Vagina (tissue), 2 donors: ENCODE results near the gene NOC4L. TPM values are rescaled to one million over a fixed set of nuclear protein-coding genes. Genes with fewer than 3 reads are reported as not detected.

ENCODE experiments used
- DNase-seq, 2 donors: peaks; one replicate each; pipeline ENCODE4 v3.0.0-alpha.2; 2017; ENCODE audit errors: extremely low spot score in 2 of 2
- H3K27ac ChIP-seq: fragments of 200-600 bp; sonication (generic); one replicate; pipeline ENCODE4 v1.5.1; 2019
- H3K27me3 ChIP-seq: fragments of 200-600 bp; sonication (generic); one replicate; pipeline ENCODE4 v1.5.1; 2019
- H3K36me3 ChIP-seq, 2 donors: fragments of 200-600 bp; sonication (generic); one replicate each; pipeline ENCODE4 v1.5.1; 2017 to 2019
- H3K4me1 ChIP-seq: fragments of 200-600 bp; sonication (generic); one replicate; pipeline ENCODE4 v1.5.1; 2019
- H3K4me3 ChIP-seq, 2 donors: fragments of 200-600 bp; sonication (generic); 1 replicate in 1 of 2; 2 replicates in 1 of 2; pipeline ENCODE4 v1.5.1; 2016 to 2019
- H3K9me3 ChIP-seq: fragments of 200-600 bp; sonication (generic); one replicate; pipeline ENCODE4 v1.5.1; 2019
- CTCF ChIP-seq, 3 experiments: fragments of 450-650 bp in 2 of 3; fragments of 200-600 bp in 1 of 3; sonication (generic) in 1 of 3; IDR thresholded peaks; one replicate each; pipeline ENCODE4 v1.5.1; 2017 to 2019; ENCODE audit warnings: antibody characterized with exemption in 3 of 3, mild to moderate bottlenecking in 2 of 3, moderate library complexity in 2 of 3
- POLR2A ChIP-seq, 2 donors: fragments of 450-650 bp; IDR thresholded peaks; one replicate each; pipeline ENCODE4 v1.6.1; 2017; ENCODE audit warnings: antibody characterized with exemption in 2 of 2, mild to moderate bottlenecking in 2 of 2, moderate library complexity in 2 of 2
- POLR2AphosphoS5 ChIP-seq, 2 donors: sonication (generic); formaldehyde crosslinking; IDR thresholded peaks; one replicate each; pipeline ENCODE4 v1.9.0; 2017; ENCODE audit warnings: antibody characterized with exemption in 2 of 2, mild to moderate bottlenecking in 2 of 2, low read depth in 1 of 2; ENCODE audit not compliant: insufficient read depth in 1 of 2
- intact Hi-C: fragments of 100-400 bp; cut with DNase I; formaldehyde crosslinking; loops from one replicate; pipeline ENCODE4 v1.15.1; 2023
- total RNA-seq: library from RNA; depleted of rRNA; stranded (reverse); fragments of >200 nt; gene quantifications from one replicate; pipeline ENCODE4 v1.2.3, GENCODE V29; 2016

Gene NOC4L
- total RNA-seq, 1 donor from 2014 or later: 13.0 TPM

DNA sequence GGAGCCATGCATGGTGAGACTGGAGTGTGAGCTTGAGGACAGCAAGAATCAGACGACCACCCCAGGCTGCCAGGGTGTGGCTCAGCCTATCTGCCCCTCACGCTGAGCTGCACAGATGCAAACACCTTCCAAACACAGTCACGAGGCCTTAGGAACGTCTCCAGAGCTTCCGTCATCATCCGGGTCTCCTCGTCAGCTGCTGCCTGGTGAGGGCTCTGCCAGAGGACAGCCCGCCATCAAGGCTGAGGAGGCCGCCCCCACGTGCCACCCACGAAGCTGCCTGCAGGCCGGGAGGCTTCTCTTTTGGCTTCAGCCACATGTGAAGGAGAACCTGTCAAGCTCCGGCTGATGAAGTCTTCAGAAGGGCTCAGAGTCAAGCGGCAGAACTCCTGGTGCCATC lies 13.6 kb upstream of the NOC4L start:
- intact Hi-C loops: no loop called here
- no peak for TF ChIP-seq POLR2AphosphoS5 (IDR thresholded peaks at IDR 0.05; ENCODE audit: insufficient read depth in 1 of 2, low read depth in 1 of 2)
- TF ChIP-seq POLR2A (IDR thresholded peaks at IDR 0.05): no peak
- TF ChIP-seq CTCF (IDR thresholded peaks at IDR 0.05): no peak
- DNase-seq: no peak

DNA sequence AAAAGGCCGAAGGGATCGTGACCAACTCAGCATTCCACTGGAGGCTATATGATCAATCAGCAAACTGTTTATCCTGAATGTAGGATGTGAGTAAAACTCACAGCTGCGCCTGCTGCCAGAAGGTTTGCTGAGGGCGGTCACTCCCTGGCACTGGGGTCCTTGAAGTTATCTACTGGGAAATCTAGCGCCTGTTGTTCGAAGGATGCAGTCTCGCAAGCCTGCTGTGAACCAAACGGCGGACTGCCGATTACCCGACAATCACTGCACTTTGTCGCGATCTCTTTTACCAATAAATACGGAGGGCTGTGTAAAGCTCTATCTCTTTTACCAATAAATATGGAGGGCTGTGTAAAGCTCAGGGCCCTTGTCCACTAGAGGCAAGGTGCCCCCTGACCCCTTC lies 13.0 kb upstream of the NOC4L start:
- DNase-seq: no peak
- peaks cover 0 to 23% of the 10 kb centered on the region in 2 donors for H3K36me3 ChIP-seq
- no peak overlapping the region for H3K4me3 ChIP-seq
- H3K9me3 ChIP-seq: no peaks in the 10 kb centered on the region
- TF ChIP-seq POLR2AphosphoS5 (IDR thresholded peaks at IDR 0.05; ENCODE audit: insufficient read depth in 1 of 2, low read depth in 1 of 2) (no peak), POLR2A (IDR thresholded peaks at IDR 0.05) (no peak), CTCF (IDR thresholded peaks at IDR 0.05) (no peak)
- no peaks in the 10 kb centered on the region for H3K27me3 ChIP-seq
- no peaks in the 10 kb centered on the region for H3K4me1 ChIP-seq
- intact Hi-C loops: no loop called here
- no peak overlapping the region for H3K27ac ChIP-seq

More for the DNA sequence above, 13.6 kb upstream of the NOC4L start:
- H3K27ac ChIP-seq: no peak overlapping the region
- H3K9me3 ChIP-seq: no peaks in the 10 kb centered on the region
- H3K4me3 ChIP-seq: no peak overlapping the region
- no peaks in the 10 kb centered on the region for H3K27me3 ChIP-seq
- no peaks in the 10 kb centered on the region for H3K4me1 ChIP-seq
- H3K36me3 ChIP-seq: peaks cover 0 to 29% of the 10 kb centered on the region in 2 donors

GRCh38 chr12:132131952-132132351 lies 12.3 kb upstream of the NOC4L start:
- Histone ChIP-seq H3K9me3 (no peaks in the 10 kb centered on the region), H3K4me1 (no peaks in the 10 kb centered on the region), H3K4me3 (no peak overlapping the region), H3K27me3 (no peaks in the 10 kb centered on the region), H3K36me3 (peaks cover 0 to 16% of the 10 kb centered on the region in 2 donors), H3K27ac (no peak overlapping the region)
- TF ChIP-seq POLR2AphosphoS5 (IDR thresholded peaks at IDR 0.05; ENCODE audit: insufficient read depth in 1 of 2, low read depth in 1 of 2) (no peak), CTCF (IDR thresholded peaks at IDR 0.05) (no peak), POLR2A (IDR thresholded peaks at IDR 0.05) (no peak)
- intact Hi-C loops: no loop called here
- no peak for DNase-seq

GRCh38 chr12:132132609-132133430 lies 11.4 kb upstream of the NOC4L start:
- Histone ChIP-seq H3K4me1 (no peaks in the 10 kb centered on the region), H3K27me3 (no peaks in the 10 kb centered on the region), H3K9me3 (no peaks in the 10 kb centered on the region), H3K4me3 (no peak overlapping the region), H3K36me3 (peaks cover 0 to 8% of the 10 kb centered on the region in 2 donors), H3K27ac (no peak overlapping the region)
- intact Hi-C loops: no loop called here
- TF ChIP-seq POLR2A (IDR thresholded peaks at IDR 0.05) (no peak), CTCF (IDR thresholded peaks at IDR 0.05) (no peak), POLR2AphosphoS5 (IDR thresholded peaks at IDR 0.05; ENCODE audit: insufficient read depth in 1 of 2, low read depth in 1 of 2) (no peak)
- DNase-seq: no peak
